AML-193 (cell line): Measurements from ENCODE around the gene CAST.
A peak's percentile ranks its signal among the peaks of the same experiment; 100 is the strongest.

ENCODE experiments used
- DNase-seq, 2 experiments: peaks; one replicate each; lab custom pipeline; 2025; lab: John Stamatoyannopoulos, UW

CAST gene

GRCh38 chr5:96648023-96648422, 14.2 kb upstream of the CAST start:
- peak in 1 of 2 experiments; percentile 30 for DNase-seq

- DNase-seq, result no peak
Measured at GRCh38 chr5:96648593-96648992, 13.6 kb upstream of the CAST start.

GRCh38 chr5:96649251-96649662, 12.9 kb upstream of the CAST start:
- no peak for DNase-seq

- peak; percentile 22 to 35 for DNase-seq
Measured at GRCh38 chr5:96649681-96650540, 12.3 kb upstream of the CAST start.

- DNase-seq, result no peak
Measured at GRCh38 chr5:96651047-96651446, 11.1 kb upstream of the CAST start.

- peak in 1 of 2 experiments; percentile 11 for DNase-seq
Measured at GRCh38 chr5:96651948-96652753, 10.0 kb upstream of the CAST start.

DNA sequence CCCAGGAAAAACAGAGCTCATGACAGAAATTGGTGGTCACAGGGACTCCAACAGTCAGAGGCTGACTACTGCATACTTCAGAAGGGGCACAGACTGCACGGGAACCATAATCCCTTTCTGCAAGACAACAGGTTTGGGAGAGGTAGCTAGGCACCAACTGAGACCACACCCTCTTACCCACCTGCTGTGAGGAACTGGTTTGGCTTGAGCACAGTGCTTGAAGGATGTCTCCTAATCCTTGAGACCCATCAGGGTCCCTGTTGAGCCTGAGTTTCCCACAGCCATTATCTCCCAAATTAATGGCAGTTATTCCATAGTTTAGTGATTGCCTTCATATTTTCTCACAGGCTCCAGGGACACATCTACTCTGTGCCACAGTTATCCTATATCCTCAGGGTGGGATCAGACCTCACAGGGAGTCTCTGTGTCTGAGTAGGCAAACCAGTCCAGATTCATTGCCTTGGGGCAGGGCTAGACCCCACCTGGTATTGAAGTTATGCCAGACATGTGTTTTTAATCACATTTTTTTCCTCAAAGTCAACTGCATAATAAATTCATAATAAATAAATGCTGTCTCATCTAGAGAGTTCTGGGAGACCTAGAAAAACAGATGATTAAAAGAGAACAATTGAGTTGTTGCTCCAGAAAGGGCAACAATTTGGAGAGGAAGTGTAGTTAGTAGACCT, 9.3 kb upstream of the CAST start:
- no peak for DNase-seq

- DNase-seq, result no peak
Measured at GRCh38 chr5:96654209-96654608, 8.0 kb upstream of the CAST start.

- DNase-seq, result no peak
Measured at GRCh38 chr5:96655085-96655484, 7.1 kb upstream of the CAST start.

GRCh38 chr5:96655506-96655905, 6.7 kb upstream of the CAST start:
- DNase-seq, result no peak

DNA sequence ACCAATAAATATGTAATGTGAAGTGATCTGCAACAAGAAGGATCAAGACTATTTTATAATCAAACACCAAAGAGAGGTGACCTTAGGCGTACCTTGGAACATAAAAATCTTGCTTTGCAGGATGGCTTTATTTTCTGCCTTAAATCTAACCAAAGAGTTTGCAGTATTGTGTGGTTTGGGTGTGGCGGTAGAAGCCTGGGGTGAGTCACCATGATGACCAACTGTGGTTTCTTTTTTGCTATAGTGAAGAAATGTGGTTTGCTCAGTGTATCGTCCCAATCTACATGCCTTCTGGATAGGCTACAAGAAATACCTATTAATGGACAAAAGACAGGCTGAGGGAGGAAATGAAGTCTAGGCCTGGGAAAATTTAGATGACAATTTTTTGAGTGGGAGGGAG, 5.1 kb upstream of the CAST start:
- peak; percentile 76 to 85 for DNase-seq

DNA sequence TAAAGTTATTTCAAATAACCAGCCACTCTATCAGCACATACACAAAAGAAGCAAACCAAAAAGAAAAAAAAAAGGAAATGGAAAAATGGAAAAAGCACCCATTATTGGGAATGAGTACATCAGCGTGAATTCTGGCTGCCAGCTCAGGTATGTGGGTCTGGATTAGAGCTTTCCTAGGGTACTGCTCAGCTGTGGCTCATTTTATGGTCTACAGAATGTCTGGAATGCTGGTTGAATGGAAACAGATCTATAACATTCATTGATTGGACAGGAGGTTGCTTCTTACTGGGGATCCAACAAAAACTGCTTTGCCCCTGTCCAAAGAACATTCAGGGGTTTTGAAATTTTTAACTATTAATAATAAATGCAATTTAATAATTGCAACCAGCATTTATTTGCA, 3.9 kb upstream of the CAST start:
- DNase-seq, result no peak

DNA sequence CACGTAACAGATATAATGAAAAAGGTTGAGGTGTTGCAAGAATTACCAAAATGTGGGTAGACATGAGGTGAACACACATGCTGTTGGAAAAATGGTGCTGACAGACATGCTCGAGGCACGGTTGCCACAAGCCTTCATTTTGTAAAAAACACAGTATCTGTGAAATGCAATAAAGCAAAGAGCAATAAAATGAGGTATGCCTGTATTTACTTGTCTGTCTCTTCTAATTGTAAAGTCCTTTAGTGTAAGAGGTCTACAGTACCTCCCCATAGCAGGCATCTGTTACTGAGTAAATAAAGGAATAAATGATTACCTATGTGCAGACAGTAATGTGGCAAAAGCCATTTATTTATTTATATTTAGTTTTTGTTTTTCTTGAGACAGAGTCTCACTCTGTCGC, 3.0 kb upstream of the CAST start:
- DNase-seq, result no peak

DNA sequence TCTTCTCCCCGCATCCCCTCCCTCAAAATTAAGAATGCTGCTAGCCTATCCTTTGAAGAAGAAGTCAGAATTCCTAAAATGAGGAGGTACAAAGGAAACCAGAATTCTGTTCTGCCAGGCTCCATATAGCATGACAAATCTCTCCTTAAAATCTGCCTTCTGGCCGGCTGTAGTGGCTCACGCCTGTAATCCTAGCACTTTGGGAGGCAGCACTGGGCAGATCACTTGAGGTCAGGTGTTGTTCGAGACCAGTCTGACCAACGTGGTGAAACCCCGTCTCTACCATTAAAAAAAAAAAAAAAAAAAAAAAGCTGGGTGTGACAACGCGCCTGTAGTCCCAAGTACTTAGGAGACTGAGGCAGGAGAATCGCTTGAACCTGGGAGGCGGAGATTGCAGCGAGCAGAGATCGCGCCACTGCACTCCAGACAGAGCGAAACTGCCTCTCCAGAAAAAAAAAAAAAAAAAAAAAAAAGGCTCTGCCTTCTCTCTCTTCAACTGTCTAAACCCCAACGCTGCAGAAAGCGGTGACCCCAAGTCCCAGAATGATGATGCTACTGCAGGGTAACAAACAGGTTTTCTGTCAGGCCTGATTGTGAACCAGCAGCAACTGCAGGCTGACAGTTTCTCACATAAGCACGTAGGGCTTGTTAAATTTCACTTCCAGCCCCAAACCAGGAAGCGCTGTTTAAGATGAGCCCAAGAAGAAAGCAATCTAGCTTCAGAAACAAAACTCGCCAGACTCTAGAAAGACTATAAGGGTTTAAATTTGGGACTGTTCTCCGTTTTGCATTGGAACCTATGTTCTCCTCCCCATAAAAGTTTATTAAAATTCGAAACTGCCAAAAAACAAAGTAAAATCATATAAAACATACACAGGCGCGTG, 963 bp upstream of the CAST start:
- DNase-seq, result peak; percentile 18 to 45

DNA sequence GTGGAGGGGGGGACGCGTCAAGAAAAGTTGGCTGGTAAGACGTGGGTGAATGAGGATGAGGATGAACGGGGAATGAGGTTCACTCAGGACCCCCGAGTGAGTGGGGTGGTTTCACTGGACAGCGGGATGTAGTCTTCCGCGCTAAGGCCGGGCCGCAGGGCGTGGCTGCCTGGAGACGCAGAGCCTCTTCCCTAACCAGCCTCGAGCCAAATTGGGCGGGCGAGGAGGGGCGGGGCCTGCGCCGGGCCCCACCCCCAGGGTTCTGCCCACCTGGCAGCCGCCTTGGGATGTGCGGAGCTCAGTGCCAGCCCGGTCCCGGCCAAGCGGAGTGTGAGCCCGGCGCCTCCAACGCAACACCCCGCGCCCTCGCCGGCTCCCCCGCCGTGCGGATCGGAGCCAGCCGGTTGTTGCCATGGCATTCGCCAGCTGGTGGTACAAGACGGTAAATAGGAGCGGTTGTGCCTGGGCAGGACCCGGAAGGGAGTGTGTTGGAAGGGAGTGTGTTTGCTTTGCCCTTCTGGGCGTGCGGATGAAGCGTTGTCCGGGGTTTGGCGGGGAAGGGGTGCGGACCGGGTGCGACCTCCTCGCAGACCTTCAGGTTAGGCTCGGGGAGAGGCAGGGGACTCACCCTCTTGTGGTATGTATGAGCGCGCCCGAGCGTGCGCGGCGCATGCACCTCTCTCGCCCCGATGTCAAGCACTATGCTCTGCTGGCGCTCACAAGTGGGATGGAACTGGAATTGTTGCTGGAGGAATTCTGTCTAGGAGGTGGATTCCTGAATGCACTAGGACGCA, 746 bp downstream of the CAST start:
- DNase-seq, result peak; percentile 75 to 83

GRCh38 chr5:96663608-96664007, 1.4 kb downstream of the CAST start:
- no peak for DNase-seq

DNA sequence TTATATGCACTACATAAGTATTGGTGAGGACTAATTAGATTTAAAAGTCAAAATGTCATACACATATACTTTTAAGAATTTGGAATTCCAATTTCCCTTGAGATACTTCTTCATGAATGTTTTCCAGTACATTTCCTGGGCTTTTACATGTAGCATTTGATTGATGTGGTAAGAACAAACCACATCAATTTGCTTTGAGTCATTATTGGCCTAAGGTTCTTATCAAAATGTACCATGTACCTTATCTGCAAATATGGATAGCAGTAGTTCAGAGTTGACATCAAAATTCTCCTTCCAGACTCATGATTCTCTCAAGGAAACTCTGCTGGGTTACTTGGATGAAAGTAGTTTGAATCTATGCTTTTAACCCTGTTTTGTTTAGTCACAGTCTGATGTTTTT, 2.5 kb downstream of the CAST start:
- no peak for DNase-seq

DNA sequence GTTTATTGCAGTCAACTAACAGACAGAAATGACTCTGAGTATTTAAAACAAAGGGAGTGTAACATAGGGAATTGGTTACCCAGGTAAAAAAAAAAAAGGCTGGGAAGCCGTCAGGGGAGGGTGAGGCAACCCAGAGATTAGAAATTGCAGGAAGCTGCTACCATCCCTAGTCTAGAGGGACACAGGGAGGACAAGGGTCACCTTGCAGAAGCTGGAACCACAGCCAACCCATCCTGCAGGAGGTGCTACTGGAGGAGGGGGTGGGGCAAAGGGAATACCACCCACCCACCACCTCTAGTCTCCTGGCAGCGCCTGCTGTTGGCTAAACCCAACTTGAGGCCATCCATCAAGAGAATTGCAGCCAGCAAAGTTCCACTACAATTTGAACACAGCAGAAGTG, 6.5 kb downstream of the CAST start:
- DNase-seq, result no peak

DNA sequence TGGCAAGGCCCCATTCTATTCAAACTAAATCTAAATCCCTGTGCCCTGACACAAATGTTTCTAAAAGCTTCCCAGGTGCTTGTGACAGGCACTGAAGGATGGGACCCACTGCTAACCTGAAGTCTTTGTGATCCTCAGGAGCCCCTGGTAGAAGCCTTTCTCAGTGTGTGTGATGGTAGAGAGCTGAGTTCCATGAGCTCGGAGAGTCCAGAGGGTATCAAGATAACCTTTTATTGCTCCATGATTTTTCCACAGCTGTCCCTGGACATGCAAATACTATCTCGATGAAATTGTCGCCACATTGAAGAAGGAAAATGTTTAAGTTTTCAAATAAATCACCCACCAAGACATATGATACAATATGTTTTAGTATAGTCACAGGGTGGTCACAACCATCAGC, 7.7 kb downstream of the CAST start:
- no peak for DNase-seq

- DNase-seq, result no peak
Measured at GRCh38 chr5:96671441-96671840, 9.3 kb downstream of the CAST start.

DNA sequence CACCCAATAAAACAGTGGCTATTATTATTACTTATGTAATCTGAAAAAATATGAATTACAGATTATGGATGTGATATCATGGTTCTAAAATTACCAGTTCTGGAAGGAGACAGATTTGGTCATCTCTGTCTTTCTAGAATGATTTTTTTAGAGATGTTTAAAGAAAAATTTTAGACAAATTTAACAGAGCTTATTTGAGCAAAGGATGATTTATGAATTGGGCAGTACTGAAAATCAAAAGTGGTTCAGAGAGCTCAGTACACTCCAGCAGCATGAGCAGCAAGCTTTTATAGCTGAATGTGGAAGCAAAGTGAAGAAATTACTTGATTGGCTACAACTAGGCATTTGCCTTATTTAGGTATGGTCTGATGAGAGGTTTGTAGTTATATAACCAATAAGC, 11.0 kb downstream of the CAST start:
- no peak for DNase-seq
